ENCODE data around the gene CELF4. TPM values are rescaled to one million over a fixed set of nuclear protein-coding genes. Genes with fewer than 3 reads are reported as not detected.

CELF4 gene
- total RNA-seq, 3 donors from 2014 or later (not counting 1 experiment from before 2014, with no cell fraction given): not detected

DNA sequence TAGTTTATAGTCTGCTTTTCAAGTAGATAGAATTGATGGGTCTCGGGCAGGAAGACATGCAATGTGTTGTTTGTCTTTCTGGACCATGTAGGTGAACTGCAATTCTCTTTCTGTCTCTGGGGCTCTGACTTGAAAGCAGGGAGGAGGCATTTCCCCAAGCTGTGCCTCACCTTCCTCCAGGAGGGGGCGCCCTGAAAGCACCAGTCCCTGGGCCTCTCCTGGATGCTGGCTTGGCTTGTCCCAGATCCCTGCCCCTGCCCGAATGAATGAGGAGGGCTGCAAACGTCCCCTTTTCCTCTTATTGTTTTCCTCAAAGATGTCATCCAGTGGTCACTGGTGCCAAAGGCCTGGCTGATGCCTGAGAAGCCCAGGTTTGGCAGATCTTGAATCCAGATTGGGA is 270.6 kb downstream of the CELF4 start:
- no peak for ATAC-seq
- no peak overlapping the region for H3K27ac ChIP-seq (ENCODE audit: low read length)
- no peaks in the 10 kb centered on the region for H3K4me1 ChIP-seq (ENCODE audit: control insufficient read depth, insufficient read depth, low read length)
- no peak for TF ChIP-seq CTCF (IDR thresholded peaks at IDR 0.05)
- no peaks in the 10 kb centered on the region for H3K9me3 Mint-ChIP-seq
- H3K27ac Mint-ChIP-seq: no peak overlapping the region
- no peaks in the 10 kb centered on the region for H3K4me1 Mint-ChIP-seq
- H3K4me3 Mint-ChIP-seq: no peak overlapping the region
- no peaks in the 10 kb centered on the region for H3K27me3 ChIP-seq (ENCODE audit: control insufficient read depth, insufficient read depth, low read length)
- H3K4me3 ChIP-seq (ENCODE audit: low read length): no peak overlapping the region
- no peaks in the 10 kb centered on the region for H3K36me3 Mint-ChIP-seq
- DNase-seq: no peak
- no peaks in the 10 kb centered on the region for H3K36me3 ChIP-seq (ENCODE audit: control insufficient read depth, insufficient read depth, low read length)
- WGBS (ENCODE audit: insufficient coverage): 39% methylated on average over 4 of the region's 4 CpGs
- intact Hi-C loops (cut with micrococcal nuclease): no loop called here
- H3K9me3 ChIP-seq (ENCODE audit: control insufficient read depth, insufficient read depth, low read length): no peaks in the 10 kb centered on the region
- H3K27me3 Mint-ChIP-seq (ENCODE audit: low read depth in 2 of 2): peaks cover 0 to 6% of the 10 kb centered on the region in 2 donors

DNA sequence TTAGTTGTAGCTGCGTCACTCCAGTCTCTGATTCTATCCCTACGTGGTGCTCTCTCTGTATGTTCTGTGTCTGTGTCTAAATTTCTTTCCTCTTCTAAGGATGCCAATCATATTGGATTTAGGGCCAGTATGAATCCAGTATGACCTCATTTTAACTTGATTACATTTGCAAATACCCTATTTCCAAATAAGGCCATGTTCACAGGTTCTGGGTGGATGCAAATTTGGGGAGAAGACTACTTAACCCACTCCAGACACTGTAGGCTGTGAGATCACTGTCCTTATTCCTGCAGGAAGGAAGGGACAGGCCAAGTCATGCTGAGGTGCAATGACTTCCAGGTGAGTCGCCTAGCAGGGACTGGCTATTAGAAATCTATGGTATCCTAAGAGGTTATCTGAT is 272.2 kb downstream of the CELF4 start:
- H3K27ac Mint-ChIP-seq: no peak overlapping the region

GRCh38 chr18:37289423-37289822 is 276.2 kb downstream of the CELF4 start:
- no peaks in the 10 kb centered on the region for H3K36me3 ChIP-seq (ENCODE audit: control insufficient read depth, insufficient read depth, low read length)

More for the DNA sequence above, 272.2 kb downstream of the CELF4 start:
- 59% methylated on average over 3 of the region's 3 CpGs for WGBS (ENCODE audit: insufficient coverage)
- Histone ChIP-seq H3K4me3 (ENCODE audit: low read length) (no peak overlapping the region), H3K27ac (ENCODE audit: low read length) (no peak overlapping the region), H3K36me3 (ENCODE audit: control insufficient read depth, insufficient read depth, low read length) (no peaks in the 10 kb centered on the region), H3K4me1 (ENCODE audit: control insufficient read depth, insufficient read depth, low read length) (no peaks in the 10 kb centered on the region), H3K9me3 (ENCODE audit: control insufficient read depth, insufficient read depth, low read length) (no peaks in the 10 kb centered on the region), H3K27me3 (ENCODE audit: control insufficient read depth, insufficient read depth, low read length) (no peaks in the 10 kb centered on the region)
- DNase-seq (no peak), ATAC-seq (no peak)
- intact Hi-C loops (cut with micrococcal nuclease): no loop called here
- no peaks in the 10 kb centered on the region for H3K4me1 Mint-ChIP-seq
- no peak overlapping the region for H3K4me3 Mint-ChIP-seq
- peaks cover 0 to 6% of the 10 kb centered on the region in 2 donors for H3K27me3 Mint-ChIP-seq (ENCODE audit: low read depth in 2 of 2)
- no peaks in the 10 kb centered on the region for H3K9me3 Mint-ChIP-seq
- TF ChIP-seq CTCF (IDR thresholded peaks at IDR 0.05): no peak
- no peaks in the 10 kb centered on the region for H3K36me3 Mint-ChIP-seq

More at GRCh38 chr18:37289423-37289822, 276.2 kb downstream of the CELF4 start:
- H3K27me3 ChIP-seq (ENCODE audit: control insufficient read depth, insufficient read depth, low read length): no peaks in the 10 kb centered on the region
- DNase-seq (no peak), ATAC-seq (no peak)
- Mint-ChIP-seq H3K4me1 (no peaks in the 10 kb centered on the region), H3K36me3 (no peaks in the 10 kb centered on the region), H3K9me3 (no peaks in the 10 kb centered on the region), H3K27me3 (ENCODE audit: low read depth in 2 of 2) (peaks cover 0 to 6% of the 10 kb centered on the region in 2 donors), H3K27ac (no peak overlapping the region), H3K4me3 (no peak overlapping the region)
- no peak overlapping the region for H3K4me3 ChIP-seq (ENCODE audit: low read length)
- no peak overlapping the region for H3K27ac ChIP-seq (ENCODE audit: low read length)
- no peaks in the 10 kb centered on the region for H3K4me1 ChIP-seq (ENCODE audit: control insufficient read depth, insufficient read depth, low read length)
- intact Hi-C loops (cut with micrococcal nuclease): no loop called here
- TF ChIP-seq CTCF (IDR thresholded peaks at IDR 0.05): no peak
- H3K9me3 ChIP-seq (ENCODE audit: control insufficient read depth, insufficient read depth, low read length): no peaks in the 10 kb centered on the region
- WGBS (ENCODE audit: insufficient coverage): 70% methylated on average over 6 of the region's 6 CpGs
